SK-N-SH treated with all-trans-retinoic acid at 6 μM for 48 hours (cell line): ENCODE data around the gene KIF26A.

Experiments
- ATAC-seq: fragments of 200-7000 bp; cut with Tn5 transposase; 3 replicates; pipeline ENCODE4 v1.9.1; 2020; ENCODE audit warnings: mild to moderate bottlenecking, moderate library complexity
- ARNTL ChIP-seq: fragments of 450-650 bp; formaldehyde crosslinking; IDR thresholded peaks from 2 replicates; pipeline ENCODE4 v1.5.0; 2020; ENCODE audit warnings: low read depth, mild to moderate bottlenecking, moderate library complexity, borderline replicate concordance
- BACH2 ChIP-seq: fragments of 250-450 bp; sonication (Bioruptor Pico); IDR thresholded peaks from 2 replicates; pipeline ENCODE4 v1.9.0; 2021; ENCODE audit warnings: mild to moderate bottlenecking, borderline replicate concordance
- CREB5 ChIP-seq: fragments of 250-450 bp; sonication (Bioruptor Pico); IDR thresholded peaks from 2 replicates; pipeline ENCODE4 v1.5.1; 2020; ENCODE audit warnings: low read depth, mild to moderate bottlenecking, moderate library complexity
- CSDC2 ChIP-seq: fragments of 250-450 bp; sonication (Bioruptor Pico); IDR thresholded peaks from 2 replicates; pipeline ENCODE4 v1.5.0; 2020; ENCODE audit warnings: mild to moderate bottlenecking, moderate library complexity
- CSRNP3 ChIP-seq: fragments of 250-450 bp; sonication (Bioruptor Pico); IDR thresholded peaks from 2 replicates; pipeline ENCODE4 v1.5.1; 2021; ENCODE audit warnings: mild to moderate bottlenecking, moderate library complexity
- ESRRG ChIP-seq: fragments of 250-450 bp; sonication (Bioruptor Pico); IDR thresholded peaks from 2 replicates; pipeline ENCODE4 v1.6.1; 2021; ENCODE audit warnings: mild to moderate bottlenecking
- ISL1 ChIP-seq: fragments of 250-450 bp; sonication (Bioruptor Pico); IDR thresholded peaks from 2 replicates; pipeline ENCODE4 v2.1.2; 2022; ENCODE audit warnings: mild to moderate bottlenecking, moderate library complexity
- OSR1 ChIP-seq: fragments of 250-450 bp; sonication (Bioruptor Pico); IDR thresholded peaks from 2 replicates; pipeline ENCODE4 v1.8.0; 2022; ENCODE audit warnings: moderate library complexity, mild to moderate bottlenecking, inconsistent platforms
- PATZ1 ChIP-seq: fragments of 250-450 bp; sonication (Bioruptor Pico); IDR thresholded peaks from 2 replicates; pipeline ENCODE4 v1.8.0; 2020; ENCODE audit warnings: mild to moderate bottlenecking, moderate library complexity, borderline replicate concordance
- PPARA ChIP-seq: fragments of 250-450 bp; sonication (Bioruptor Pico); IDR thresholded peaks from 2 replicates; pipeline ENCODE4 v1.5.0; 2020; ENCODE audit warnings: mild to moderate bottlenecking, borderline replicate concordance
- TCF4 ChIP-seq: fragments of 250-450 bp; sonication (Bioruptor Pico); IDR thresholded peaks from 2 replicates; pipeline ENCODE4 v1.8.0; 2021; ENCODE audit warnings: mild to moderate bottlenecking, moderate library complexity, borderline replicate concordance
- TOX ChIP-seq: fragments of 250-450 bp; sonication (Bioruptor Pico); IDR thresholded peaks from 2 replicates; pipeline ENCODE4 v1.8.0; 2021; ENCODE audit warnings: mild to moderate bottlenecking, moderate library complexity, borderline replicate concordance
- ZC3H10 ChIP-seq: fragments of 250-450 bp; sonication (Bioruptor Pico); IDR thresholded peaks from 2 replicates; pipeline ENCODE4 v1.5.1; 2021; ENCODE audit warnings: mild to moderate bottlenecking, moderate library complexity
- ZFP3 ChIP-seq: fragments of 250-450 bp; sonication (Bioruptor Pico); IDR thresholded peaks from 2 replicates; pipeline ENCODE4 v1.5.0; 2020; ENCODE audit warnings: mild to moderate bottlenecking, moderate library complexity
- ZFP30 ChIP-seq: fragments of 450-650 bp; formaldehyde crosslinking; IDR thresholded peaks from 2 replicates; pipeline ENCODE4 v1.5.0; 2022; ENCODE audit warnings: mild to moderate bottlenecking, moderate library complexity
- ZNF565 ChIP-seq: fragments of 450-650 bp; formaldehyde crosslinking; conservative IDR thresholded peaks from 2 replicates; pipeline ENCODE4 v1.5.0; 2020; ENCODE audit warnings: low read depth, mild to moderate bottlenecking, moderate library complexity
- ZNF8 ChIP-seq: fragments of 450-650 bp; formaldehyde crosslinking; IDR thresholded peaks from 2 replicates; pipeline ENCODE4 v1.5.0; 2020; ENCODE audit warnings: mild to moderate bottlenecking, moderate library complexity
- TF ChIP-seq, protein P1 (sequence below): fragments of 250-450 bp; sonication (Bioruptor Pico); IDR thresholded peaks from 2 replicates; pipeline ENCODE4 v1.5.0; 2020; ENCODE audit warnings: mild to moderate bottlenecking, moderate library complexity
- TF ChIP-seq, protein P2 (sequence below): fragments of 250-450 bp; sonication (Bioruptor Pico); IDR thresholded peaks from 2 replicates; pipeline ENCODE4 v1.8.0; 2021; ENCODE audit warnings: low read depth, mild to moderate bottlenecking, moderate library complexity, borderline replicate concordance

KIF26A gene

GRCh38 chr14:104095426-104096310 lies 42.7 kb upstream of the KIF26A start (continued):
- no peak for TF ChIP-seq PATZ1 (CRISPR knock-in tag)
- no peak for TF ChIP-seq CSDC2 (CRISPR knock-in tag)

DNA sequence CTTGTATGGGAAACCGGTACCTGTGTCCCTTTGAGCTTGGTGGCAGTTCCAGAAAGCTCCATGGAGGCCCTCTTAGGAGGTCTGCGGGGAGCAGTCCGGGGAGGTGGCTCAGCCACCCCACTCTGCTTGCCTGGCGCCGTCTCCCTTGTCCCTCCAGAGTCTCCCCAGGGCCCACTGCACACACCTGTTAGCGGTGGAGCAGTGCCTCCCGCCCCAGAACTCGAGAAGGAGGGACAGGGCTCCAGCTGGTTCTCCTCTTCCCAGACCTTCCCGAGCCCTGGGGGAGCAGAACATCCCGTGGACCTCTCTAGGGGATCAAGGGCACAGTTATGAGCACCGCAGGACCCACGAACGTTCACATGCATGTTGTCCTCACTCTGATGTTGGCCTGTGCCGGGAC lies 42.1 kb upstream of the KIF26A start:
- no peak for ATAC-seq
- TF ChIP-seq, protein P1, sequence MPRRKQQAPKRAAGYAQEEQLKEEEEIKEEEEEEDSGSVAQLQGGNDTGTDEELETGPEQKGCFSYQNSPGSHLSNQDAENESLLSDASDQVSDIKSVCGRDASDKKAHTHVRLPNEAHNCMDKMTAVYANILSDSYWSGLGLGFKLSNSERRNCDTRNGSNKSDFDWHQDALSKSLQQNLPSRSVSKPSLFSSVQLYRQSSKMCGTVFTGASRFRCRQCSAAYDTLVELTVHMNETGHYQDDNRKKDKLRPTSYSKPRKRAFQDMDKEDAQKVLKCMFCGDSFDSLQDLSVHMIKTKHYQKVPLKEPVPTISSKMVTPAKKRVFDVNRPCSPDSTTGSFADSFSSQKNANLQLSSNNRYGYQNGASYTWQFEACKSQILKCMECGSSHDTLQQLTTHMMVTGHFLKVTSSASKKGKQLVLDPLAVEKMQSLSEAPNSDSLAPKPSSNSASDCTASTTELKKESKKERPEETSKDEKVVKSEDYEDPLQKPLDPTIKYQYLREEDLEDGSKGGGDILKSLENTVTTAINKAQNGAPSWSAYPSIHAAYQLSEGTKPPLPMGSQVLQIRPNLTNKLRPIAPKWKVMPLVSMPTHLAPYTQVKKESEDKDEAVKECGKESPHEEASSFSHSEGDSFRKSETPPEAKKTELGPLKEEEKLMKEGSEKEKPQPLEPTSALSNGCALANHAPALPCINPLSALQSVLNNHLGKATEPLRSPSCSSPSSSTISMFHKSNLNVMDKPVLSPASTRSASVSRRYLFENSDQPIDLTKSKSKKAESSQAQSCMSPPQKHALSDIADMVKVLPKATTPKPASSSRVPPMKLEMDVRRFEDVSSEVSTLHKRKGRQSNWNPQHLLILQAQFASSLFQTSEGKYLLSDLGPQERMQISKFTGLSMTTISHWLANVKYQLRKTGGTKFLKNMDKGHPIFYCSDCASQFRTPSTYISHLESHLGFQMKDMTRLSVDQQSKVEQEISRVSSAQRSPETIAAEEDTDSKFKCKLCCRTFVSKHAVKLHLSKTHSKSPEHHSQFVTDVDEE: no peak
- TF ChIP-seq ZC3H10 (CRISPR knock-in tag) (no peak), ARNTL (CRISPR knock-in tag) (no peak), ZNF565 (CRISPR knock-in tag) (no peak), ZFP30 (CRISPR knock-in tag) (no peak), TCF4 (CRISPR knock-in tag) (no peak), CREB5 (no peak), PPARA (CRISPR knock-in tag) (no peak), CSRNP3 (CRISPR knock-in tag) (no peak), OSR1 (CRISPR knock-in tag) (no peak), BACH2 (no peak), ZNF8 (CRISPR knock-in tag) (no peak), ZFP3 (CRISPR knock-in tag) (no peak), ESRRG (CRISPR knock-in tag) (no peak), PATZ1 (CRISPR knock-in tag) (no peak), CSDC2 (CRISPR knock-in tag) (no peak), TOX (CRISPR knock-in tag) (no peak), ISL1 (CRISPR knock-in tag) (no peak)
- TF ChIP-seq, protein P2, sequence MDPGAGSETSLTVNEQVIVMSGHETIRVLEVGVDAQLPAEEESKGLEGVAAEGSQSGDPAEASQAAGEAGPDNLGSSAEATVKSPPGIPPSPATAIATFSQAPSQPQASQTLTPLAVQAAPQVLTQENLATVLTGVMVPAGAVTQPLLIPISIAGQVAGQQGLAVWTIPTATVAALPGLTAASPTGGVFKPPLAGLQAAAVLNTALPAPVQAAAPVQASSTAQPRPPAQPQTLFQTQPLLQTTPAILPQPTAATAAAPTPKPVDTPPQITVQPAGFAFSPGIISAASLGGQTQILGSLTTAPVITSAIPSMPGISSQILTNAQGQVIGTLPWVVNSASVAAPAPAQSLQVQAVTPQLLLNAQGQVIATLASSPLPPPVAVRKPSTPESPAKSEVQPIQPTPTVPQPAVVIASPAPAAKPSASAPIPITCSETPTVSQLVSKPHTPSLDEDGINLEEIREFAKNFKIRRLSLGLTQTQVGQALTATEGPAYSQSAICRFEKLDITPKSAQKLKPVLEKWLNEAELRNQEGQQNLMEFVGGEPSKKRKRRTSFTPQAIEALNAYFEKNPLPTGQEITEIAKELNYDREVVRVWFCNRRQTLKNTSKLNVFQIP (CRISPR knock-in tag): no peak
- TF ChIP-seq, all 23 proteins: peak for 0
